Prostate gland (tissue), 2 donors: ENCODE data around the gene MRPS27.

ENCODE experiments used
- POLR2A ChIP-seq: fragments of 450-650 bp; IDR thresholded peaks from one replicate; pipeline ENCODE4 v1.6.1; 2016; ENCODE audit warnings: antibody characterized with exemption, mild to moderate bottlenecking
- TF ChIP-seq, protein P1 (sequence below), 4 experiments: fragments of 200-600 bp in 2 of 4; fragments of 450-650 bp in 2 of 4; sonication (generic) in 2 of 4; IDR thresholded peaks; 1 replicate in 3 of 4; 2 replicates in 1 of 4; pipeline ENCODE4 v1.5.1; 2016 to 2019; ENCODE audit warnings: antibody characterized with exemption in 4 of 4, mild to moderate bottlenecking in 2 of 4, moderate library complexity in 2 of 4

DNA sequence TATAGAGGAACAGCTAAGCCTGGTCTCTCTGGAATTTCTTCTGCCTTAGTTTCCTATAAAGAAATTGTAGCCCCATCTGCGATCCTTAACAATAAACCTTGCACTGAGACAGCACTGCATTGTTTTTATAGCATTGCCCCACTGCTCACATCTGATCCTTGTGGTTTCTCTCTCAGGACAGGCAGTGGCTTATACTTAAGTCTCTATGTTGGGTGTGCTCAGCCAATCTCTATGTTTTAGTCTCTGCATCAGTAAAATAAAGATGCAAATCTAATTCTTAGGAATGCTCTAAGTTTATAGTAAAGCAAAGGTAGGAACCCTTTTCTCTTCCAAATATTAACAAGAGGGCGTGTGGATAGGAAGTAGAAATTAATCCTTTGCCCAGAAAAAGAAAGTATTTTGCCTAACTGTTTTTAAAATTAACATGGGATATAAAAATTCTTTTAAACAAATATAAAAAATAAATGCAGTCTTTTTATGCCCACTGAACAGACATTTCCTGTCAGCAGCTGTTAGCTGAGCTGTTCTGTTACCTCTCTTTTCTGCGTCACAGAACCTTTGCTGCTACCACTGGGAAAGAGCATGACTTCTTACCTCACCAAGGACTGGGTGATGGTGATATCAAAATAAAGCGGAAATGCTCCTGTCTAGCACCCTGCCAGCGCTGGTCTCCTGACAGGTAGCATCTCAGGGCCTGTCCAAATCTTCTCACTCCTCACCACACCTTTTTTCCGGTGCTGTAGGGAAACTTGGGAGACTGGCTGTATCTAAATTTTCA is 29.5 kb downstream of the MRPS27 start:
- TF ChIP-seq, protein P1, sequence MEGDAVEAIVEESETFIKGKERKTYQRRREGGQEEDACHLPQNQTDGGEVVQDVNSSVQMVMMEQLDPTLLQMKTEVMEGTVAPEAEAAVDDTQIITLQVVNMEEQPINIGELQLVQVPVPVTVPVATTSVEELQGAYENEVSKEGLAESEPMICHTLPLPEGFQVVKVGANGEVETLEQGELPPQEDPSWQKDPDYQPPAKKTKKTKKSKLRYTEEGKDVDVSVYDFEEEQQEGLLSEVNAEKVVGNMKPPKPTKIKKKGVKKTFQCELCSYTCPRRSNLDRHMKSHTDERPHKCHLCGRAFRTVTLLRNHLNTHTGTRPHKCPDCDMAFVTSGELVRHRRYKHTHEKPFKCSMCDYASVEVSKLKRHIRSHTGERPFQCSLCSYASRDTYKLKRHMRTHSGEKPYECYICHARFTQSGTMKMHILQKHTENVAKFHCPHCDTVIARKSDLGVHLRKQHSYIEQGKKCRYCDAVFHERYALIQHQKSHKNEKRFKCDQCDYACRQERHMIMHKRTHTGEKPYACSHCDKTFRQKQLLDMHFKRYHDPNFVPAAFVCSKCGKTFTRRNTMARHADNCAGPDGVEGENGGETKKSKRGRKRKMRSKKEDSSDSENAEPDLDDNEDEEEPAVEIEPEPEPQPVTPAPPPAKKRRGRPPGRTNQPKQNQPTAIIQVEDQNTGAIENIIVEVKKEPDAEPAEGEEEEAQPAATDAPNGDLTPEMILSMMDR (IDR thresholded peaks at IDR 0.05) = no peak
- no peak for TF ChIP-seq POLR2A
